ENCODE data around the gene PLSCR2. TPM values are rescaled to one million over a fixed set of nuclear protein-coding genes. Genes with fewer than 3 reads are reported as not detected.

The PLSCR2 gene
- total and polyA plus RNA-seq, 8 donors: 0.30 to 1.2 (median 0.69) TPM

DNA sequence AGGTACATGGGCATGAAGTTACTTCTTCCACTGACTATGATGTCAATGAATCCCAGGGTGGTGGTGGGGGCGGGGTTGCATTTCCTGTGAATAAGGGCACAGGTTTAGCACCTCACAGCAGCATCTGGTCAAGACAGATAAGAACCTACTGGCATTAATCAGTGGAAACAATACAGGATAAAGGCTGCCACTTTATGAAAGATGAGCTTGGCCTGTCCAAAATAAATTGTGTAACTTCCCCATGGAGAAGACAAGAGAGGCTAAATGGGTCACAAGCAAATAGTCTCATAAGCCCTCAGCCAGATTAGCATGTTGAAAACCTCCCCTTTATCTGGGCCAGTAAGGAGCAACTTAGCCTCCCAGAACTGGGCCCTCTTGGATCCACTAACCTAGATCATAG is 27.4 kb upstream of the PLSCR2 start:
- Histone ChIP-seq H3K27ac (no peak overlapping the region), H3K9me3 (no peaks in the 10 kb centered on the region), H3K4me1 (no peaks in the 10 kb centered on the region), H3K27me3 (no peaks in the 10 kb centered on the region), H3K4me3 (no peak overlapping the region), H3K36me3 (no peaks in the 10 kb centered on the region)
- intact Hi-C loops (cut with DNase I): no loop called here
- DNase-seq: no peak
- ATAC-seq: no peak
- FAIRE-seq: no peak
- 46 to 96% methylated on average over 1 of the region's 1 CpG for WGBS, 2 donors
- TF ChIP-seq, protein P1, sequence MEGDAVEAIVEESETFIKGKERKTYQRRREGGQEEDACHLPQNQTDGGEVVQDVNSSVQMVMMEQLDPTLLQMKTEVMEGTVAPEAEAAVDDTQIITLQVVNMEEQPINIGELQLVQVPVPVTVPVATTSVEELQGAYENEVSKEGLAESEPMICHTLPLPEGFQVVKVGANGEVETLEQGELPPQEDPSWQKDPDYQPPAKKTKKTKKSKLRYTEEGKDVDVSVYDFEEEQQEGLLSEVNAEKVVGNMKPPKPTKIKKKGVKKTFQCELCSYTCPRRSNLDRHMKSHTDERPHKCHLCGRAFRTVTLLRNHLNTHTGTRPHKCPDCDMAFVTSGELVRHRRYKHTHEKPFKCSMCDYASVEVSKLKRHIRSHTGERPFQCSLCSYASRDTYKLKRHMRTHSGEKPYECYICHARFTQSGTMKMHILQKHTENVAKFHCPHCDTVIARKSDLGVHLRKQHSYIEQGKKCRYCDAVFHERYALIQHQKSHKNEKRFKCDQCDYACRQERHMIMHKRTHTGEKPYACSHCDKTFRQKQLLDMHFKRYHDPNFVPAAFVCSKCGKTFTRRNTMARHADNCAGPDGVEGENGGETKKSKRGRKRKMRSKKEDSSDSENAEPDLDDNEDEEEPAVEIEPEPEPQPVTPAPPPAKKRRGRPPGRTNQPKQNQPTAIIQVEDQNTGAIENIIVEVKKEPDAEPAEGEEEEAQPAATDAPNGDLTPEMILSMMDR (IDR thresholded peaks at IDR 0.05): no peak

DNA sequence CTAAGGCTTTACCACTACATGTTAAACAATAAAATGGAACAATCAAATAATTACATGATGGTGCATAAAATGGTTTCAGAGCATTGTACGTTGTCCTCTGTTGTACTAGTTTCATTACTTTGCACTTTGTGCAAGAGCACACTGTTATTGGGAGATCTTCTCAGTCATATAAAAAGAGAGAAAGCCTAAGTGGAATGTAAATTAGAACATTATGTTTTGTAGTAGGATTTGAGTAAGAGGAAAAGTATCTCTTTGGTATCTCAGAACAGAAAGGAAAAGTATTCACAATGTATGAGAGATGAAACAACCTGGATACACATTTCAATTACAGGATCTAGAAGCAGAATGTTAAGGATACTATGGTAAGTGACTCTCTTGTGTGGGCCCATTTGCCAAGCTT is 26.9 kb upstream of the PLSCR2 start:
- no peak for ATAC-seq
- Histone ChIP-seq H3K27me3 (no peaks in the 10 kb centered on the region), H3K36me3 (no peaks in the 10 kb centered on the region), H3K4me3 (no peak overlapping the region), H3K27ac (no peak overlapping the region), H3K4me1 (no peaks in the 10 kb centered on the region), H3K9me3 (no peaks in the 10 kb centered on the region)
- 51 to 95% methylated on average over 1 of the region's 1 CpG for WGBS, 2 donors
- DNase-seq: no peak
- FAIRE-seq: no peak
- TF ChIP-seq, protein P1 (IDR thresholded peaks at IDR 0.05): no peak
- intact Hi-C loops (cut with DNase I): no loop called here

DNA sequence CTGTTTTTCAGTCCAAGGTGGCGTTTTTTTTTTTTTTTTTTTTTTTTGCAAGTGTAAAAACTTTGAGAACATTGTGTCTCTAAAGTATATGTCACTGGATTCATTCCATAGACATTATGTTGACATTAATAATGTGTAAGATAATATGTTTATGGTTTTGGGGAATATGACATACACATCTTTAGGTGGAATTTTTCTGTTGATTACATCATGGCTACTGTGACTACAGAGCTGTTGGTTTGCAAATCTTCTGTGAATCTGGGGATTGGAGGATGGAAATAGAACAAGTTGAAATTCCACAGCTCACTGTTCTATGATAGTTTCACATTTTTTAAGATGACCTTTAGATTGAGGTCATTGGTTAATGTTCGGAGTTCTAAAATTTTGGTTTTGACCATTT is 24.4 kb upstream of the PLSCR2 start:
- Histone ChIP-seq H3K27me3 (no peaks in the 10 kb centered on the region), H3K4me3 (no peak overlapping the region), H3K36me3 (no peaks in the 10 kb centered on the region), H3K27ac (no peak overlapping the region), H3K9me3 (no peaks in the 10 kb centered on the region), H3K4me1 (no peaks in the 10 kb centered on the region)
- TF ChIP-seq, protein P1 (IDR thresholded peaks at IDR 0.05): no peak
- WGBS, 2 donors: 90 to 95% methylated on average over 2 of the region's 2 CpGs
- intact Hi-C loops (cut with DNase I): no loop called here
- no peak for ATAC-seq
- DNase-seq: no peak
- no peak for FAIRE-seq

DNA sequence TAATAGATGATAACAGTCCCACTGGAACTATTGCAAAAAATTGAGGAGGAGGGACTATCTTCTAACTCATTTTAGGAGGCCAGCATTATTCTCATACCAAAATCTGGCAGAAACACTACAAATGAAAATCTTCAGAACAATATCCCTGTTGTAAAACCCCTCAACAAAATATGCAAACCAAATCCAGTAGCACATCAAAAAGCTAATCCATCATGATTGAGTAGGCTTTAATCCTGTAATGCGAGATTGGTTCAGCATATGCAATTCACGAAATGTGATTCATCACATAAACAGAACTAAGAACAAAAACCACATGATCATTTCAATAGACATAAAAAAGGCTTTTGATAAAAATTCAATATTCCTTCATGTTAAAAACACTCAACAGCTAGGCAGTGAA is 23.9 kb upstream of the PLSCR2 start:
- no peak for ATAC-seq
- Histone ChIP-seq H3K27ac (no peak overlapping the region), H3K4me3 (no peak overlapping the region), H3K36me3 (no peaks in the 10 kb centered on the region), H3K9me3 (no peaks in the 10 kb centered on the region), H3K4me1 (no peaks in the 10 kb centered on the region), H3K27me3 (no peaks in the 10 kb centered on the region)
- 87 to 92% methylated on average over 2 of the region's 2 CpGs for WGBS, 2 donors
- FAIRE-seq: no peak
- no peak for DNase-seq
- intact Hi-C loops (cut with DNase I): no loop called here
- TF ChIP-seq, protein P1 (IDR thresholded peaks at IDR 0.05): no peak

DNA sequence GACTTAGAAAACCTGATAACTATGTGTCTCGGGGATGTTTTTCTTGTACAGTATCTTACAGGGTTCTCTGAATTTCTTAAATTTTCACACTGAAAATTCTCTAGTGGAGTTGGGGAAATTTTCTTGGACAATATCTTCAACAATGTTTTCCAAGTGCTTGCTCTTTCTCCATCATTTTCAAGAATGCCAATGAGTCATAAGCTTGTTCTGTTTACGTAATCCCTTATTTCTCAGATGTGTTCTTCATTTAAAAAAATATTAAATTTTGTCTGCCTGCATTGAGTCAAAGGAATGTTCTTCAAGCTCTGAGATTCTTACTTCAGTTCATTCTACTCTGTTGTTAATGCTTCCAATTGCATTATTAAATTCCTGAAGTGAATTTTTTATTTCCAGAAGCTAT is 21.9 kb upstream of the PLSCR2 start:
- H3K4me3 ChIP-seq: no peak overlapping the region
- no peak overlapping the region for H3K27ac ChIP-seq
- ATAC-seq (no peak), DNase-seq (no peak), FAIRE-seq (no peak)
- no peaks in the 10 kb centered on the region for H3K9me3 ChIP-seq
- H3K36me3 ChIP-seq: no peaks in the 10 kb centered on the region
- TF ChIP-seq, protein P1 (IDR thresholded peaks at IDR 0.05): no peak
- no peaks in the 10 kb centered on the region for H3K4me1 ChIP-seq
- H3K27me3 ChIP-seq: no peaks in the 10 kb centered on the region
- 61 to 83% methylated on average over 2 of the region's 2 CpGs for WGBS, 2 donors
- intact Hi-C loops (cut with DNase I): no loop called here

Measured in pancreas (tissue), 10 donors.